ENCODE results near the gene CCDC91.
"Not testable (repeated sequence)": the region's sequence is repeated elsewhere in the genome, so short reads cannot be mapped to it uniquely, and the experiment has no call there.

DNA sequence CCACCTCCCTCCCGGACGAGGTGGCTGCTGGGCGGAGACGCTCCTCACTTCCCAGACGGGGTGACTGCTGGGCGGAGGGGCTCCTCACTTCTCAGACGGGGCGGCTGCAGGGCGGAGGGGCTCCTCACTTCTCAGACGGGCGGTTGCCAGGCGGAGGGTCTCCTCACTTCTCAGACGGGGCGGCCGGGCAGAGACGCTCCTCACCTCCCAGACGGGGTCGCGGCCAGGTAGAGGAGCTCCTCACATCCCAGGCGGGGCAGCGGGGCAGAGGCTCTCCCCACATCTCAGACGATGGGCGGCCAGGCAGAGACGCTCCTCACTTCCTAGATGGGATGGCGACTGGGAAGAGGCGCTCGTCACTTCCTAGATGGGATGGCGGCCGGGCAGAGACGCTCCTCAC is 10.9 kb downstream of the CCDC91 start:
- TF ChIP-seq, protein P1, sequence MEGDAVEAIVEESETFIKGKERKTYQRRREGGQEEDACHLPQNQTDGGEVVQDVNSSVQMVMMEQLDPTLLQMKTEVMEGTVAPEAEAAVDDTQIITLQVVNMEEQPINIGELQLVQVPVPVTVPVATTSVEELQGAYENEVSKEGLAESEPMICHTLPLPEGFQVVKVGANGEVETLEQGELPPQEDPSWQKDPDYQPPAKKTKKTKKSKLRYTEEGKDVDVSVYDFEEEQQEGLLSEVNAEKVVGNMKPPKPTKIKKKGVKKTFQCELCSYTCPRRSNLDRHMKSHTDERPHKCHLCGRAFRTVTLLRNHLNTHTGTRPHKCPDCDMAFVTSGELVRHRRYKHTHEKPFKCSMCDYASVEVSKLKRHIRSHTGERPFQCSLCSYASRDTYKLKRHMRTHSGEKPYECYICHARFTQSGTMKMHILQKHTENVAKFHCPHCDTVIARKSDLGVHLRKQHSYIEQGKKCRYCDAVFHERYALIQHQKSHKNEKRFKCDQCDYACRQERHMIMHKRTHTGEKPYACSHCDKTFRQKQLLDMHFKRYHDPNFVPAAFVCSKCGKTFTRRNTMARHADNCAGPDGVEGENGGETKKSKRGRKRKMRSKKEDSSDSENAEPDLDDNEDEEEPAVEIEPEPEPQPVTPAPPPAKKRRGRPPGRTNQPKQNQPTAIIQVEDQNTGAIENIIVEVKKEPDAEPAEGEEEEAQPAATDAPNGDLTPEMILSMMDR (IDR thresholded peaks at IDR 0.05), result not testable (repeated sequence)
- not testable (repeated sequence) for TF ChIP-seq POLR2A (IDR thresholded peaks at IDR 0.05)
